Measurements from ENCODE around the gene PACSIN2. TPM values are rescaled to one million over a fixed set of nuclear protein-coding genes. Genes with fewer than 3 reads are reported as not detected.

Gene PACSIN2
- total and polyA plus RNA-seq, 2 of the 13 experiments (the other 11 are each of a cell fraction or from before 2014, with no cell fraction given) = 54.1 to 68.8 TPM

DNA sequence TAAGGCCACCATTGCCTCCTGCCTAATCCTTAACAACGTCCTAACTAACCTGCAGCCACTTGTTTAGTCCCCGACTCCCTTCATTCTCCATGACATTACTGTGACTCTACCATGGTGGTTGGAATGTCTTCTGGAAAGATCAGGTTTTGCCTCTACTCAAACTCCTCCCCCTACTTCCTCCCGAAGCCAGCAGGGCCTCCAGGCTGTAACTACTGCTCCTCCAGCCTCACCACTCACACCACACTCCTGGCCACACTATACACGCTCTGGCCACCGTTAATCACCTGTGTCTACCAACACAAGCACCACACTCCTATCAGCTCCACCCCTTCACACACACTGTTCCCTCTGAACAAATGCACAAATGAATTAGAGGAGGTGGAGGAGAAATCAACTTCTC lies 69.2 kb downstream of the PACSIN2 start (continued):
- TF ChIP-seq, protein P1, sequence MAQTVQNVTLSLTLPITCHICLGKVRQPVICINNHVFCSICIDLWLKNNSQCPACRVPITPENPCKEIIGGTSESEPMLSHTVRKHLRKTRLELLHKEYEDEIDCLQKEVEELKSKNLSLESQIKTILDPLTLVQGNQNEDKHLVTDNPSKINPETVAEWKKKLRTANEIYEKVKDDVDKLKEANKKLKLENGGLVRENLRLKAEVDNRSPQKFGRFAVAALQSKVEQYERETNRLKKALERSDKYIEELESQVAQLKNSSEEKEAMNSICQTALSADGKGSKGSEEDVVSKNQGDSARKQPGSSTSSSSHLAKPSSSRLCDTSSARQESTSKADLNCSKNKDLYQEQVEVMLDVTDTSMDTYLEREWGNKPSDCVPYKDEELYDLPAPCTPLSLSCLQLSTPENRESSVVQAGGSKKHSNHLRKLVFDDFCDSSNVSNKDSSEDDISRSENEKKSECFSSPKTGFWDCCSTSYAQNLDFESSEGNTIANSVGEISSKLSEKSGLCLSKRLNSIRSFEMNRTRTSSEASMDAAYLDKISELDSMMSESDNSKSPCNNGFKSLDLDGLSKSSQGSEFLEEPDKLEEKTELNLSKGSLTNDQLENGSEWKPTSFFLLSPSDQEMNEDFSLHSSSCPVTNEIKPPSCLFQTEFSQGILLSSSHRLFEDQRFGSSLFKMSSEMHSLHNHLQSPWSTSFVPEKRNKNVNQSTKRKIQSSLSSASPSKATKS (CRISPR knock-in tag; IDR thresholded peaks at IDR 0.05) = no peak
- TF ChIP-seq MYC (CRISPR knock-in tag; IDR thresholded peaks at IDR 0.05; ENCODE audit: borderline replicate concordance) = no peak

DNA sequence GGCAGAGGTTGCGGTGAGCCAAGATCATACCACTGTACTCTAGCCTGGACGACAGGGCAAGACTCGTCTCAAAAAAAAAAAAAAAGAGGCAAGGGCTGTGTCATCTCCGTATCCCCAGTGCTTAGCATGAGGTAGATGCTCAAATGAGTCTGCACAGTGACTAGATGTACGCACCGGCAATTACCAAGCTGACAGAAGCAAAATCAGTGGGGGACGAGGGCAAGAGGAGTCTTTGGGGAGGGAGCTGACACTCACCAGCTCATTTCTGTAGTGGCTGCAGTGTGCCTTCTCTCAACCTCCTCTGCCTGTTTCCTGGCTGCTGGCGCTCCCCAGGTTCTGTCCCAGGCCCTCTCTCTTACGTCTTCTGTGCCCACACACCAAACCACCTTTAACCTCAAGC lies 69.9 kb downstream of the PACSIN2 start:
- ChIA-PET POLR2A (interaction anchor here (0.7 to 2.1 kb wide), 3 partner anchors 15 to 31 kb away, joined by 3 to 4 read pairs (median 3); no protein-coding TSS in a partner anchor), CTCF (ENCODE audit: low intra/inter-chr PET ratio, low total read pairs) (no interaction called here)
- no peak overlapping the region for H2AFZ ChIP-seq (ENCODE audit: low read length)
- no peak overlapping the region for H3K27ac ChIP-seq (ENCODE audit: extremely low read length, insufficient read depth, low read length)
- WGBS (ENCODE audit: low lambda C conversion rate) = 95% methylated on average over 9 of the region's 9 CpGs
- intact Hi-C loops (cut with micrococcal nuclease; ENCODE audit: unreplicated experiment) = loop anchor here (10.0 kb wide), 1 partner anchor 50 kb away; no protein-coding TSS in a partner anchor
- peaks cover 10% of the 10 kb centered on the region; the same call in 1 of the 2 replicates for H4K20me1 ChIP-seq (ENCODE audit: insufficient read depth, low read length)
- no peaks in the 10 kb centered on the region for H3K9me3 ChIP-seq (ENCODE audit: low read length)
- no peak overlapping the region for H3K4me3 ChIP-seq (replicated peaks in 1 of 3; ENCODE audit: insufficient read depth in 1 of 3, low read depth in 2 of 3, low read length in 3 of 3)
- H3K9ac ChIP-seq (ENCODE audit: insufficient read depth, low read depth, low read length) = no peak overlapping the region
- peaks cover 75% of the 10 kb centered on the region for H3K4me1 ChIP-seq (ENCODE audit: insufficient read depth, low read length)
- no peaks in the 10 kb centered on the region for H3K27me3 ChIP-seq (ENCODE audit: control insufficient read depth in 1 of 2, insufficient read depth in 2 of 2, low read length in 2 of 2)
- no peak for FAIRE-seq
- no peak for DNase-seq (ENCODE audit: low spot score)
- BruUV-seq (replicated peaks) = no TSS peak
- H3K36me3 ChIP-seq (replicated peaks in 1 of 2; ENCODE audit: control insufficient read depth in 1 of 2, insufficient read depth in 2 of 2, low read length in 2 of 2) = peaks cover 6 to 27% of the 10 kb centered on the region in 2 experiments; a peak in 4 of 5 replicates
- in situ Hi-C loops (cut with HindIII; ENCODE audit: extremely low pct_ligation_motif_present, low pct_unique_long_range_greater_than_20kb) = no loop called here
- H3K79me2 ChIP-seq (ENCODE audit: insufficient read depth, low read length) = peaks cover 83% of the 10 kb centered on the region
- H3K4me2 ChIP-seq (ENCODE audit: low read depth, low read length) = no peak overlapping the region
- ATAC-seq = no peak
- TF ChIP-seq, protein P2, sequence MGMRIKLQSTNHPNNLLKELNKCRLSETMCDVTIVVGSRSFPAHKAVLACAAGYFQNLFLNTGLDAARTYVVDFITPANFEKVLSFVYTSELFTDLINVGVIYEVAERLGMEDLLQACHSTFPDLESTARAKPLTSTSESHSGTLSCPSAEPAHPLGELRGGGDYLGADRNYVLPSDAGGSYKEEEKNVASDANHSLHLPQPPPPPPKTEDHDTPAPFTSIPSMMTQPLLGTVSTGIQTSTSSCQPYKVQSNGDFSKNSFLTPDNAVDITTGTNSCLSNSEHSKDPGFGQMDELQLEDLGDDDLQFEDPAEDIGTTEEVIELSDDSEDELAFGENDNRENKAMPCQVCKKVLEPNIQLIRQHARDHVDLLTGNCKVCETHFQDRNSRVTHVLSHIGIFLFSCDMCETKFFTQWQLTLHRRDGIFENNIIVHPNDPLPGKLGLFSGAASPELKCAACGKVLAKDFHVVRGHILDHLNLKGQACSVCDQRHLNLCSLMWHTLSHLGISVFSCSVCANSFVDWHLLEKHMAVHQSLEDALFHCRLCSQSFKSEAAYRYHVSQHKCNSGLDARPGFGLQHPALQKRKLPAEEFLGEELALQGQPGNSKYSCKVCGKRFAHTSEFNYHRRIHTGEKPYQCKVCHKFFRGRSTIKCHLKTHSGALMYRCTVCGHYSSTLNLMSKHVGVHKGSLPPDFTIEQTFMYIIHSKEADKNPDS (CRISPR knock-in tag; IDR thresholded peaks at IDR 0.05) = no peak
- TF ChIP-seq SNRNP70 (IDR thresholded peaks at IDR 0.05; ENCODE audit: low read depth, low read length) = no peak
- TF ChIP-seq ZBTB20 (CRISPR knock-in tag; IDR thresholded peaks at IDR 0.05; ENCODE audit: borderline replicate concordance, low read depth) = no peak
- no peak for TF ChIP-seq NCOR1 (IDR thresholded peaks at IDR 0.05; ENCODE audit: borderline replicate concordance, low read length)
- TF ChIP-seq, protein P3, sequence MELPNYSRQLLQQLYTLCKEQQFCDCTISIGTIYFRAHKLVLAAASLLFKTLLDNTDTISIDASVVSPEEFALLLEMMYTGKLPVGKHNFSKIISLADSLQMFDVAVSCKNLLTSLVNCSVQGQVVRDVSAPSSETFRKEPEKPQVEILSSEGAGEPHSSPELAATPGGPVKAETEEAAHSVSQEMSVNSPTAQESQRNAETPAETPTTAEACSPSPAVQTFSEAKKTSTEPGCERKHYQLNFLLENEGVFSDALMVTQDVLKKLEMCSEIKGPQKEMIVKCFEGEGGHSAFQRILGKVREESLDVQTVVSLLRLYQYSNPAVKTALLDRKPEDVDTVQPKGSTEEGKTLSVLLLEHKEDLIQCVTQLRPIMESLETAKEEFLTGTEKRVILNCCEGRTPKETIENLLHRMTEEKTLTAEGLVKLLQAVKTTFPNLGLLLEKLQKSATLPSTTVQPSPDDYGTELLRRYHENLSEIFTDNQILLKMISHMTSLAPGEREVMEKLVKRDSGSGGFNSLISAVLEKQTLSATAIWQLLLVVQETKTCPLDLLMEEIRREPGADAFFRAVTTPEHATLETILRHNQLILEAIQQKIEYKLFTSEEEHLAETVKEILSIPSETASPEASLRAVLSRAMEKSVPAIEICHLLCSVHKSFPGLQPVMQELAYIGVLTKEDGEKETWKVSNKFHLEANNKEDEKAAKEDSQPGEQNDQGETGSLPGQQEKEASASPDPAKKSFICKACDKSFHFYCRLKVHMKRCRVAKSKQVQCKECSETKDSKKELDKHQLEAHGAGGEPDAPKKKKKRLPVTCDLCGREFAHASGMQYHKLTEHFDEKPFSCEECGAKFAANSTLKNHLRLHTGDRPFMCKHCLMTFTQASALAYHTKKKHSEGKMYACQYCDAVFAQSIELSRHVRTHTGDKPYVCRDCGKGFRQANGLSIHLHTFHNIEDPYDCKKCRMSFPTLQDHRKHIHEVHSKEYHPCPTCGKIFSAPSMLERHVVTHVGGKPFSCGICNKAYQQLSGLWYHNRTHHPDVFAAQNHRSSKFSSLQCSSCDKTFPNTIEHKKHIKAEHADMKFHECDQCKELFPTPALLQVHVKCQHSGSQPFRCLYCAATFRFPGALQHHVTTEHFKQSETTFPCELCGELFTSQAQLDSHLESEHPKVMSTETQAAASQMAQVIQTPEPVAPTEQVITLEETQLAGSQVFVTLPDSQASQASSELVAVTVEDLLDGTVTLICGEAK (IDR thresholded peaks at IDR 0.05) = no peak
- TF ChIP-seq, protein P3 (CRISPR knock-in tag; IDR thresholded peaks at IDR 0.05) = no peak
- TF ChIP-seq ZNF713 (CRISPR knock-in tag; IDR thresholded peaks at IDR 0.05) = no peak
